GM19452 (cell line): ENCODE data around the gene SH2D1A.
"Not testable (repeated sequence)": the region's sequence is repeated elsewhere in the genome, so short reads cannot be mapped to it uniquely, and the experiment has no call there.

Source experiments
- ATAC-seq: cut with Tn5 transposase; IDR thresholded peaks from one replicate; pipeline ENCODE4 v1.9.1; 2021; ENCODE audit not compliant: unreplicated experiment

SH2D1A gene

GRCh38 chrX:124346117-124346876 is at the start of gene SH2D1A:
SH2D1A (plus strand) TSS chrX:124346563; CDS start chrX:124346643, 80 bp downstream.
- no peak for ATAC-seq

- not testable (repeated sequence) for ATAC-seq
Observed at GRCh38 chrX:124299323-124299722, 47.0 kb upstream of the SH2D1A start.

GRCh38 chrX:124300405-124300804 is 46.0 kb upstream of the SH2D1A start:
- no peak for ATAC-seq

GRCh38 chrX:124307253-124307907 is 39.0 kb upstream of the SH2D1A start:
- ATAC-seq = no peak

GRCh38 chrX:124325732-124326131 is 20.6 kb upstream of the SH2D1A start:
- ATAC-seq = no peak

- no peak for ATAC-seq
Observed at GRCh38 chrX:124328765-124329164, 17.6 kb upstream of the SH2D1A start.

- no peak for ATAC-seq
Observed at GRCh38 chrX:124332481-124333424, 13.6 kb upstream of the SH2D1A start, which contains the start of gene TEX13D. TEX13D (plus strand) TSS chrX:124332660; CDS start chrX:124332918, 258 bp downstream.

GRCh38 chrX:124333862-124334261 is 12.5 kb upstream of the SH2D1A start:
- no peak for ATAC-seq

- not testable (repeated sequence) for ATAC-seq
Observed at GRCh38 chrX:124334555-124334954, 11.8 kb upstream of the SH2D1A start.

- no peak for ATAC-seq
Observed at GRCh38 chrX:124335598-124335997, 10.8 kb upstream of the SH2D1A start.

GRCh38 chrX:124337916-124338315 is 8.4 kb upstream of the SH2D1A start:
- ATAC-seq = no peak

- ATAC-seq = no peak
Observed at GRCh38 chrX:124338733-124339514, 7.4 kb upstream of the SH2D1A start.

GRCh38 chrX:124341396-124342132 is 4.8 kb upstream of the SH2D1A start:
- no peak for ATAC-seq

GRCh38 chrX:124342174-124342867 is 4.0 kb upstream of the SH2D1A start:
- ATAC-seq = no peak

- ATAC-seq = no peak
Observed at GRCh38 chrX:124343016-124343415, 3.3 kb upstream of the SH2D1A start.

GRCh38 chrX:124344246-124344645 is 2.1 kb upstream of the SH2D1A start:
- no peak for ATAC-seq

- no peak for ATAC-seq
Observed at GRCh38 chrX:124346877-124347241, 496 bp downstream of the SH2D1A start.

- ATAC-seq = no peak
Observed at GRCh38 chrX:124347242-124347641, 879 bp downstream of the SH2D1A start.

- ATAC-seq = no peak
Observed at GRCh38 chrX:124348182-124348581, 1.8 kb downstream of the SH2D1A start.
